Hepatic stellate cell (primary cell): ENCODE measurements around the gene CDH8.
"Not testable (repeated sequence)": the region's sequence is repeated elsewhere in the genome, so short reads cannot be mapped to it uniquely, and the experiment has no call there.

Experiments used
- DNase-seq: peaks from one replicate; pipeline ENCODE4 v3.0.0; 2011; ENCODE audit warnings: low spot score

CDH8 gene

GRCh38 chr16:61934601-61935000 is 101.6 kb downstream of the CDH8 start:
- no peak for DNase-seq

- DNase-seq, result no peak
Observed at GRCh38 chr16:61929776-61930175, 106.5 kb downstream of the CDH8 start.

- DNase-seq, result no peak
Observed at GRCh38 chr16:61926766-61927165, 109.5 kb downstream of the CDH8 start.

GRCh38 chr16:61923629-61924028 is 112.6 kb downstream of the CDH8 start:
- no peak for DNase-seq

- DNase-seq, result no peak
Observed at GRCh38 chr16:61921373-61921772, 114.9 kb downstream of the CDH8 start.

- DNase-seq, result not testable (repeated sequence)
Observed at GRCh38 chr16:61917865-61918826, 118.1 kb downstream of the CDH8 start.

GRCh38 chr16:61915569-61915968 is 120.7 kb downstream of the CDH8 start:
- no peak for DNase-seq

GRCh38 chr16:61909074-61909473 is 127.2 kb downstream of the CDH8 start:
- no peak for DNase-seq

- no peak for DNase-seq
Observed at GRCh38 chr16:61908426-61908825, 127.8 kb downstream of the CDH8 start.

GRCh38 chr16:61901689-61902088 is 134.5 kb downstream of the CDH8 start:
- no peak for DNase-seq

- DNase-seq, result peak; percentile 16
Observed at GRCh38 chr16:61900482-61900881, 135.8 kb downstream of the CDH8 start.

GRCh38 chr16:61897657-61898056 is 138.6 kb downstream of the CDH8 start:
- DNase-seq, result no peak

GRCh38 chr16:61892531-61892930 is 143.7 kb downstream of the CDH8 start:
- no peak for DNase-seq

- no peak for DNase-seq
Observed at GRCh38 chr16:61891460-61891859, 144.8 kb downstream of the CDH8 start.

- no peak for DNase-seq
Observed at GRCh38 chr16:61890386-61890785, 145.9 kb downstream of the CDH8 start.

GRCh38 chr16:61887903-61888302 is 148.3 kb downstream of the CDH8 start:
- DNase-seq, result peak; percentile 1

- no peak for DNase-seq
Observed at GRCh38 chr16:61885343-61885742, 150.9 kb downstream of the CDH8 start.

GRCh38 chr16:61879306-61879705 is 156.9 kb downstream of the CDH8 start:
- DNase-seq, result no peak

GRCh38 chr16:61877436-61877835 is 158.8 kb downstream of the CDH8 start:
- no peak for DNase-seq

GRCh38 chr16:61872778-61873119 is 163.5 kb downstream of the CDH8 start:
- DNase-seq, result no peak

GRCh38 chr16:61871837-61872777 is 164.1 kb downstream of the CDH8 start:
- no peak for DNase-seq

GRCh38 chr16:61862221-61863155 is 173.8 kb downstream of the CDH8 start:
- DNase-seq, result no peak
